ENCODE measurements around the gene TASL.
"Not testable (repeated sequence)": the region's sequence is repeated elsewhere in the genome, so short reads cannot be mapped to it uniquely, and the experiment has no call there.

TASL gene

GRCh38 chrX:30577362-30577991 lies at the start of gene TASL:
Gene TASL, minus strand, starts transcription at chrX:30577766. Its CDS starts 17,411 bp downstream, at chrX:30560355.
- DNase-seq: no peak

- DNase-seq: no peak
Observed at GRCh38 chrX:30626402-30626801, 48.8 kb upstream of the TASL start.

- DNase-seq: no peak
Observed at GRCh38 chrX:30622361-30622760, 44.8 kb upstream of the TASL start.

GRCh38 chrX:30620980-30621618 lies 43.5 kb upstream of the TASL start:
- DNase-seq: no peak

GRCh38 chrX:30620125-30620524 lies 42.6 kb upstream of the TASL start:
- DNase-seq: no peak

GRCh38 chrX:30618160-30618765 lies 40.7 kb upstream of the TASL start:
- DNase-seq: no peak

GRCh38 chrX:30615229-30615628 lies 37.7 kb upstream of the TASL start:
- DNase-seq: no peak

- DNase-seq: no peak
Observed at GRCh38 chrX:30613721-30614120, 36.2 kb upstream of the TASL start.

GRCh38 chrX:30612250-30612655 lies 34.7 kb upstream of the TASL start:
- DNase-seq: no peak

GRCh38 chrX:30610026-30610425 lies 32.5 kb upstream of the TASL start:
- DNase-seq: no peak

GRCh38 chrX:30607155-30607554 lies 29.6 kb upstream of the TASL start:
- DNase-seq: peak; percentile 10

GRCh38 chrX:30600269-30601176 lies 23.0 kb upstream of the TASL start:
- DNase-seq: not testable (repeated sequence)

GRCh38 chrX:30597216-30598012 lies 19.8 kb upstream of the TASL start:
- DNase-seq: no peak

GRCh38 chrX:30593440-30594200 lies 16.1 kb upstream of the TASL start:
- DNase-seq: peak; percentile 45

GRCh38 chrX:30592831-30593230 lies 15.3 kb upstream of the TASL start:
- no peak for DNase-seq

GRCh38 chrX:30590368-30590767 lies 12.8 kb upstream of the TASL start:
- no peak for DNase-seq

- no peak for DNase-seq
Observed at GRCh38 chrX:30589146-30589888, 11.8 kb upstream of the TASL start.

- DNase-seq: no peak
Observed at GRCh38 chrX:30586516-30586915, 8.9 kb upstream of the TASL start.

- no peak for DNase-seq
Observed at GRCh38 chrX:30582664-30583063, 5.1 kb upstream of the TASL start.

GRCh38 chrX:30580641-30581040 lies 3.1 kb upstream of the TASL start:
- DNase-seq: no peak

GRCh38 chrX:30576881-30577280 lies 685 bp downstream of the TASL start:
- DNase-seq: no peak
